Esophagus (tissue), 2 donors: Measurements from ENCODE around the gene TOM1L2. TPM values are rescaled to one million over a fixed set of nuclear protein-coding genes. Genes with fewer than 3 reads are reported as not detected.

Experiments used
- H3K27ac ChIP-seq, 2 donors: one replicate each; pipeline ENCODE4 v1.5.1; 2013; ENCODE audit warnings: low read depth in 2 of 2, mild to moderate bottlenecking in 2 of 2, inconsistent platforms in 1 of 2, low read length in 1 of 2, moderate library complexity in 1 of 2
- H3K27me3 ChIP-seq, 2 donors: one replicate each; pipeline ENCODE4 v1.6.1; 2013; ENCODE audit warnings: low read length in 2 of 2, control low read depth in 1 of 2, mild to moderate bottlenecking in 1 of 2; ENCODE audit not compliant: insufficient read depth in 2 of 2, control insufficient read depth in 1 of 2
- H3K36me3 ChIP-seq, 2 donors: one replicate each; pipeline ENCODE4 v1.6.1; 2013; ENCODE audit warnings: low read length in 1 of 2; ENCODE audit not compliant: control insufficient read depth in 2 of 2, insufficient read depth in 2 of 2
- H3K4me1 ChIP-seq, 2 donors: one replicate each; pipeline ENCODE4 v1.6.1; 2013; ENCODE audit warnings: low read length in 1 of 2; ENCODE audit not compliant: control insufficient read depth in 2 of 2, insufficient read depth in 2 of 2
- H3K4me3 ChIP-seq, 2 donors: one replicate each; pipeline ENCODE4 v1.5.1; 2013; ENCODE audit warnings: low read length in 2 of 2, mild to moderate bottlenecking in 2 of 2, low read depth in 1 of 2, moderate library complexity in 1 of 2
- H3K9me3 ChIP-seq, 2 donors: one replicate each; pipeline ENCODE4 v1.6.1; 2013; ENCODE audit warnings: mild to moderate bottlenecking in 2 of 2, low read depth in 1 of 2, low read length in 1 of 2, moderate library complexity in 1 of 2; ENCODE audit not compliant: control insufficient read depth in 2 of 2, insufficient read depth in 1 of 2
- WGBS, 2 donors: extraction: QIAGEN DNeasy Blood & Tissue Kit; methylation state at CpG; one replicate each; pipeline ENCODE4 v1.1.7; 2013; 5-methylcytosine and 5-hydroxymethylcytosine counted together
- polyA plus RNA-seq, 2 donors: library from polyadenylated mRNA; stranded (reverse); fragments of 200-250 nt; gene quantifications; one replicate each; pipeline ENCODE4 v1.2.3, GENCODE V29; 2013
- donor health status: healthy with polysubstance abuse.
- donor health status: Bipolar disorder and iron deficiency.

The TOM1L2 gene
- polyA plus RNA-seq, 2 donors = 49.9 to 83.2 TPM

DNA sequence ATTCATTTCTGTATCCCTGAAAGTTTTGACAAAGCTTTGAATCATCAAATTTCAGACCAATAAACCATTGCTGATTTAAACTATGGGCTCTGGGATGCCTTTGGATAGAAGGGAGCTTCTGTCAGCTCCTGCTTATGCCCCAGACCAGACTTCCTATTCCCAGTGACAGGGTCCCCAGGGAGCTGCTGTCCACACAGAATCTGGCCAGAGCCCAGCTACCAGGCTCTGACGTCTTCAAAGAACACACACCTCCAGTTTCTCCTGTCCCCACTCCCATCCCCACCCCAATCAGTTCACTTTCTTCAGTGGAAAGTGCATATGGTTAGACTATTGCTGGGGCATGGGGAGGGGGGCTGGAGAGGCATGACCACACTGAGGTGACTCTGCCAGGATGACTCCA lies 83.8 kb downstream of the TOM1L2 start:
- peaks cover 0 to 9% of the 10 kb centered on the region in 2 donors for H3K4me1 ChIP-seq
- WGBS, 2 donors = 48 to 62% methylated on average over 1 of the region's 1 CpG
- H3K9me3 ChIP-seq = no peaks in the 10 kb centered on the region
- no peak overlapping the region for H3K27ac ChIP-seq
- no peaks in the 10 kb centered on the region for H3K27me3 ChIP-seq
- peaks cover 3 to 26% of the 10 kb centered on the region in 2 donors for H3K36me3 ChIP-seq
- no peak overlapping the region for H3K4me3 ChIP-seq

GRCh38 chr17:17887752-17888304 lies 84.4 kb downstream of the TOM1L2 start:
- Histone ChIP-seq H3K36me3 (peaks cover 5 to 23% of the 10 kb centered on the region in 2 donors), H3K9me3 (no peaks in the 10 kb centered on the region), H3K4me1 (peaks cover 0 to 9% of the 10 kb centered on the region in 2 donors), H3K27ac (peak overlapping the region in 1 of 2 donors; percentile 3), H3K4me3 (no peak overlapping the region), H3K27me3 (no peaks in the 10 kb centered on the region)
- WGBS, 2 donors = 90 to 93% methylated on average over 4 of the region's 4 CpGs

DNA sequence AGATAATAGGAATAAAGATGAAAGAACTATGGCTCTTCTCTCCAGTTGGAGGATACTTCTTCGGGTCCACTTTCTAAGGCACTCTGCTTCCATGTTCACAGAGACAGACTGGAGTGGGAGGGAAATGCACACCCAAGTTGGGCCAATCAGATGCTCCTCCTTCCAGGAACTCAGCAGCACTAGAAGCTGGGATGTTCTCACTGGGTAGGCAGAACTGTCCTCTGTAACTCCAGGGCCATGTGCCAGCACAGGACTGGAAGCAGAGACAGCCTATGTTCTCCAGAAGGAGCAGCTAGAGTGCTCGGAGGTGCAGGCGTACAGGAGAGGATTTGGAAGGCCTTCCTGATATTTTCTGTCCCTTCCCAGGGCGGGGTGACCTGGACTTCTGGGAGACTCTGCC lies 85.5 kb downstream of the TOM1L2 start:
- Histone ChIP-seq H3K36me3 (peaks cover 13 to 28% of the 10 kb centered on the region in 2 donors), H3K4me3 (no peak overlapping the region), H3K4me1 (peaks cover 0 to 9% of the 10 kb centered on the region in 2 donors), H3K27ac (peak overlapping the region; percentile 39 to 79), H3K27me3 (no peaks in the 10 kb centered on the region), H3K9me3 (no peaks in the 10 kb centered on the region)
- WGBS, 2 donors = 56 to 75% methylated on average over 4 of the region's 4 CpGs

DNA sequence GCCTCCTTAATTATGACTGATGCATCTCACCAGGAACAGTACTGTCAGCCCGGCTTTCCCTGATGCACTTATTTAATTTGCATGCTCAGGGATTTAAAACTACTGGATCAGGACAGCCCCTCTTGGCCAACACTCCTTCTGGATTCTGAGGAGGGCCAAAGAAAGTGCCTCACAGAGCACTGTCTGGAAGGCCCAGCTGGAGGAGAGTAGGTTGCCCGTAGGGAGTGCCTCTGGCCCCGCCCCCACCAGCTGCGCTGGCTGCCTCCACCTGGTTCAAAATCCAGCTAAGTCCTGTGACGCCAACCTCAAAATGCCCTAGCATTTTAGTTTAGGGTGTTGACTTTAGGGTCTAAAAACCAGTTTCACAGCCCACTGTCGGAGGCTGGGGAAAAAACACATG lies 86.0 kb downstream of the TOM1L2 start:
- H3K4me3 ChIP-seq = no peak overlapping the region
- H3K9me3 ChIP-seq = no peaks in the 10 kb centered on the region
- H3K27me3 ChIP-seq = no peaks in the 10 kb centered on the region
- WGBS, 2 donors = 41 to 53% methylated on average over 6 of the region's 6 CpGs
- peaks cover 16 to 33% of the 10 kb centered on the region in 2 donors for H3K36me3 ChIP-seq
- peak overlapping the region; percentile 39 to 79 for H3K27ac ChIP-seq
- H3K4me1 ChIP-seq = peaks cover 0 to 8% of the 10 kb centered on the region in 2 donors

DNA sequence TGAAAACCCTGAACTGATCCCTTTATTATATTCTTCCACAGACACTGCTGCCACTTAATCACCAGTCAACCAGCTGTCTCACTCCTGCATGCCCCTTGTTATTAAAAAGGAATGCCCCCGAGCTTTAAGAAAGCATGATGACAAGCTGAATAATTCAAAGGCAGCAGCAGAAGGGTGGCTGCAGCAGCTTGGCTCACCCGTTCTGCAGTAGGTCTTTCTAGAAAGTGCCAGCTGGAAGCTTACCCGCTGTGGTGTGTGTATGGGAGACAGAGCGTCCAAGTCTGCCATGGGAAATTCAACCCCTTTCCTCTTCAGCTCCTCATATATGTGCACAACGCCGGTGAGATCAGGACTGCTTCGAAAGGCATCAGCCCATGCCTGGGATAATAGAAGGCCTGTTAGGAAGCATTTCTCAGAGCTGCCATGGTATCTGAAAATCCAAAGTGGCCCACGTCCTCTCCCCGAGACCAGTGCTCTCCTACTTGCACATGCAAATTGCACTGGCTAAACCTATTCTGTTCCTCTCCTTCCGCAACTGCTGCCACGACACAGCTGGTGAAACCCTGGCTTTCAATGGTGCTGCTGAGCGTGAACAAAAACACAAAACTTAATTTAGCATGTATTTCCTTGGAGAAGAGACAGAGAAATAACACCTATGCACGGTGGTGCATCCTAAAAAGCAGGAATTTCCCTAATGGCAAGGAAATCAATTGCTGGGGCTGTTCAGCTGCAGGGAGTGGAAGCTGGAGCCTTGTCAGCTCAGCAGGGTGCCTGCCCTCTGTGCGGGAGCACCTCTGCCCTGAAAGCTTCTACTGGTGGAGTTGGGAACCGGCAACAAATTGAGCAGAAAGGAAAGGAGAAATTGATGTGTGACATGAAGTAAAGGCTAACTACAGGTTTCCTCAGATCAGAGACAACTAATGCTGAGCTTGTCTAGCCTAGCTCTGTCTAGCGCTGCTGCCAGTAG lies 87.5 kb downstream of the TOM1L2 start:
- Histone ChIP-seq H3K27me3 (no peaks in the 10 kb centered on the region), H3K4me3 (no peak overlapping the region), H3K4me1 (peaks cover 0 to 7% of the 10 kb centered on the region in 2 donors), H3K9me3 (no peaks in the 10 kb centered on the region), H3K27ac (no peak overlapping the region), H3K36me3 (peaks cover 17 to 44% of the 10 kb centered on the region in 2 donors)
- WGBS, 2 donors = 88 to 91% methylated on average over 16 of the region's 16 CpGs

- Histone ChIP-seq H3K27me3 (no peaks in the 10 kb centered on the region), H3K27ac (no peak overlapping the region), H3K4me3 (no peak overlapping the region), H3K9me3 (no peaks in the 10 kb centered on the region), H3K36me3 (peaks cover 17 to 42% of the 10 kb centered on the region in 2 donors), H3K4me1 (peaks cover 1 to 12% of the 10 kb centered on the region in 2 donors)
- WGBS, 2 donors = 90% methylated on average over 3 of the region's 3 CpGs
These were observed 88.4 kb downstream of the TOM1L2 start for GRCh38 chr17:17883801-17884200.

- Histone ChIP-seq H3K9me3 (no peaks in the 10 kb centered on the region), H3K4me1 (peaks cover 10 to 19% of the 10 kb centered on the region in 2 donors), H3K27ac (no peak overlapping the region), H3K4me3 (no peak overlapping the region), H3K27me3 (no peaks in the 10 kb centered on the region), H3K36me3 (peaks cover 20 to 45% of the 10 kb centered on the region in 2 donors)
- 91 to 93% methylated on average over 8 of the region's 8 CpGs for WGBS, 2 donors
These were observed 90.1 kb downstream of the TOM1L2 start for GRCh38 chr17:17882082-17882581.

DNA sequence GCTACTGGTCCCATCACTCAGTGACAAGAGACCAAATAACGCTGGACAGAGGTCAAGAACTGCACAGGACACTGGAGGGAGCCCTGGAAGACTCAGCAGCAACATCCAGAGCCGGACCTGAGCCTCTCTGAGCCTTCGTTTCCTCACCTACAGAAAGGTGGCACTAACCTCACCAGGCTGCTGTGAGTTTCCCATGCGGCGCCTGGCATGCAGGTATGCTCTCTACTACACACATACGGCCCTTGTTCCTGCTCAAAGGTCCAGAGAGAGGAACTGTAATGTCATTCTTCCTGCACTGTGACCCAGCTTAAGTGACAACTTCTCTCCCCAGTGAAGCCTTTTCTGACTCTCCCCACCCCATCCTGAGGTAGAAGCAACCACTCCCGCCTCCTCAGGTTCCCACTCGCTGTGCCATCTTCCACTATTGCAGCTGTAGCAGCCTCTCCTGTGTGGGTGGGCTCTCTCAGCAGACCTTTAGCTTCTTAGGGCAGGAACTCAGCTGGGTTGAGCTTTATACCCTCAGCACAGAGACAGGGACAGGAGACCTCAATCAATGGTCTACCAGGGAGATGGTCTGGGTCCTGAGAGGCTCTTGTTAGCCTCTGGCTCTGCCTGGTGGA lies 91.5 kb downstream of the TOM1L2 start:
- Histone ChIP-seq H3K36me3 (peaks cover 20 to 48% of the 10 kb centered on the region in 2 donors), H3K9me3 (no peaks in the 10 kb centered on the region), H3K4me1 (peaks cover 13 to 22% of the 10 kb centered on the region in 2 donors), H3K27ac (no peak overlapping the region), H3K4me3 (no peak overlapping the region), H3K27me3 (no peaks in the 10 kb centered on the region)
- 94% methylated on average over 8 of the region's 8 CpGs for WGBS, 2 donors

- 15 to 29% methylated on average over 14 of the region's 14 CpGs for WGBS, 2 donors
These were observed 94.5 kb downstream of the TOM1L2 start for GRCh38 chr17:17877529-17878358.

More at GRCh38 chr17:17877529-17878358, 94.5 kb downstream of the TOM1L2 start:
- Histone ChIP-seq H3K27me3 (no peaks in the 10 kb centered on the region), H3K27ac (peak overlapping the region; percentile 95 to 96), H3K4me3 (no peak overlapping the region), H3K9me3 (no peaks in the 10 kb centered on the region), H3K36me3 (peaks cover 16 to 50% of the 10 kb centered on the region in 2 donors), H3K4me1 (peaks cover 13 to 24% of the 10 kb centered on the region in 2 donors)
